ENCODE measurements around the gene PCDHA11. TPM values are rescaled to one million over a fixed set of nuclear protein-coding genes. Genes with fewer than 3 reads are reported as not detected.

Gene PCDHA11
- total RNA-seq, 1 experiment from 2014 or later = not detected

- POLR2A ChIA-PET = no interaction called here
- Mint-ChIP-seq H3K4me3 (ENCODE audit: unreplicated experiment) (no peak overlapping the region), H3K36me3 (ENCODE audit: insufficient read depth, unreplicated experiment) (no peaks in the 10 kb centered on the region), H3K4me1 (ENCODE audit: low read depth, unreplicated experiment) (no peaks in the 10 kb centered on the region), H3K27me3 (ENCODE audit: insufficient read depth, unreplicated experiment) (no peaks in the 10 kb centered on the region), H3K27ac (ENCODE audit: unreplicated experiment) (no peak overlapping the region), H3K9me3 (ENCODE audit: unreplicated experiment) (peaks cover 19% of the 10 kb centered on the region)
- BruUV-seq (replicated peaks) = no TSS peak
- no peak for DNase-seq
- Histone ChIP-seq H3K4me1 (no peaks in the 10 kb centered on the region), H3K9me3 (no peaks in the 10 kb centered on the region), H3K27me3 (replicated peaks; ENCODE audit: control insufficient read depth, insufficient read depth, low read length) (no peaks in the 10 kb centered on the region), H3K36me3 (ENCODE audit: control insufficient read depth, insufficient read depth, low read length) (no peaks in the 10 kb centered on the region), H3K4me3 (ENCODE audit: low read depth, low read length) (no peak overlapping the region)
- intact Hi-C loops (cut with micrococcal nuclease; ENCODE audit: unreplicated experiment) = no loop called here
- TF ChIP-seq, protein P1, sequence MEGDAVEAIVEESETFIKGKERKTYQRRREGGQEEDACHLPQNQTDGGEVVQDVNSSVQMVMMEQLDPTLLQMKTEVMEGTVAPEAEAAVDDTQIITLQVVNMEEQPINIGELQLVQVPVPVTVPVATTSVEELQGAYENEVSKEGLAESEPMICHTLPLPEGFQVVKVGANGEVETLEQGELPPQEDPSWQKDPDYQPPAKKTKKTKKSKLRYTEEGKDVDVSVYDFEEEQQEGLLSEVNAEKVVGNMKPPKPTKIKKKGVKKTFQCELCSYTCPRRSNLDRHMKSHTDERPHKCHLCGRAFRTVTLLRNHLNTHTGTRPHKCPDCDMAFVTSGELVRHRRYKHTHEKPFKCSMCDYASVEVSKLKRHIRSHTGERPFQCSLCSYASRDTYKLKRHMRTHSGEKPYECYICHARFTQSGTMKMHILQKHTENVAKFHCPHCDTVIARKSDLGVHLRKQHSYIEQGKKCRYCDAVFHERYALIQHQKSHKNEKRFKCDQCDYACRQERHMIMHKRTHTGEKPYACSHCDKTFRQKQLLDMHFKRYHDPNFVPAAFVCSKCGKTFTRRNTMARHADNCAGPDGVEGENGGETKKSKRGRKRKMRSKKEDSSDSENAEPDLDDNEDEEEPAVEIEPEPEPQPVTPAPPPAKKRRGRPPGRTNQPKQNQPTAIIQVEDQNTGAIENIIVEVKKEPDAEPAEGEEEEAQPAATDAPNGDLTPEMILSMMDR (IDR thresholded peaks at IDR 0.05; ENCODE audit: insufficient read depth in 1 of 2, low read depth in 1 of 2, low read length in 1 of 2, severe bottlenecking in 1 of 2, unreplicated experiment in 1 of 2) = no peak
- CTCF ChIA-PET = no interaction called here
Observed at GRCh38 chr5:140862441-140863295, 6.1 kb upstream of the PCDHA11 start.

GRCh38 chr5:140869555-140869886 lies 764 bp downstream of the PCDHA11 start:
- TF ChIP-seq, protein P1 (IDR thresholded peaks at IDR 0.05; ENCODE audit: insufficient read depth in 1 of 2, low read depth in 1 of 2, low read length in 1 of 2, severe bottlenecking in 1 of 2, unreplicated experiment in 1 of 2) = no peak
- ChIA-PET CTCF (no interaction called here), POLR2A (no interaction called here)
- Mint-ChIP-seq H3K36me3 (ENCODE audit: insufficient read depth, unreplicated experiment) (no peaks in the 10 kb centered on the region), H3K27me3 (ENCODE audit: insufficient read depth, unreplicated experiment) (no peaks in the 10 kb centered on the region), H3K4me1 (ENCODE audit: low read depth, unreplicated experiment) (no peaks in the 10 kb centered on the region), H3K27ac (ENCODE audit: unreplicated experiment) (no peak overlapping the region), H3K9me3 (ENCODE audit: unreplicated experiment) (peaks cover 3% of the 10 kb centered on the region), H3K4me3 (ENCODE audit: unreplicated experiment) (no peak overlapping the region)
- no peak for DNase-seq
- H3K36me3 ChIP-seq (ENCODE audit: control insufficient read depth, insufficient read depth, low read length) = no peaks in the 10 kb centered on the region
- H3K4me1 ChIP-seq = no peaks in the 10 kb centered on the region
- no peak overlapping the region for H3K4me3 ChIP-seq (ENCODE audit: low read depth, low read length)
- H3K27me3 ChIP-seq (replicated peaks; ENCODE audit: control insufficient read depth, insufficient read depth, low read length) = no peaks in the 10 kb centered on the region
- peaks cover 7% of the 10 kb centered on the region; the same call in 1 of the 2 replicates for H3K9me3 ChIP-seq
- intact Hi-C loops (cut with micrococcal nuclease; ENCODE audit: unreplicated experiment) = no loop called here
- no TSS peak for BruUV-seq (replicated peaks)

GRCh38 chr5:140870221-140871201 lies 1.8 kb downstream of the PCDHA11 start:
- no peak overlapping the region for H3K4me3 Mint-ChIP-seq (ENCODE audit: unreplicated experiment)
- no peaks in the 10 kb centered on the region for H3K36me3 Mint-ChIP-seq (ENCODE audit: insufficient read depth, unreplicated experiment)
- CTCF ChIA-PET = no interaction called here

More at GRCh38 chr5:140870221-140871201, 1.8 kb downstream of the PCDHA11 start:
- Histone ChIP-seq H3K36me3 (ENCODE audit: control insufficient read depth, insufficient read depth, low read length) (no peaks in the 10 kb centered on the region), H3K9me3 (peaks cover 7% of the 10 kb centered on the region; the same call in 1 of the 2 replicates), H3K4me1 (no peaks in the 10 kb centered on the region), H3K27me3 (replicated peaks; ENCODE audit: control insufficient read depth, insufficient read depth, low read length) (no peaks in the 10 kb centered on the region), H3K4me3 (ENCODE audit: low read depth, low read length) (no peak overlapping the region)
- intact Hi-C loops (cut with micrococcal nuclease; ENCODE audit: unreplicated experiment) = no loop called here
- TF ChIP-seq, protein P1 (IDR thresholded peaks at IDR 0.05; ENCODE audit: insufficient read depth in 1 of 2, low read depth in 1 of 2, low read length in 1 of 2, severe bottlenecking in 1 of 2, unreplicated experiment in 1 of 2) = no peak
- no peaks in the 10 kb centered on the region for H3K27me3 Mint-ChIP-seq (ENCODE audit: insufficient read depth, unreplicated experiment)
- BruUV-seq (replicated peaks) = no TSS peak
- POLR2A ChIA-PET = no interaction called here
- H3K4me1 Mint-ChIP-seq (ENCODE audit: low read depth, unreplicated experiment) = no peaks in the 10 kb centered on the region
- no peak for DNase-seq
- H3K9me3 Mint-ChIP-seq (ENCODE audit: unreplicated experiment) = no peaks in the 10 kb centered on the region
- no peak overlapping the region for H3K27ac Mint-ChIP-seq (ENCODE audit: unreplicated experiment)

Data from Caco-2 (cell line).